Measurements from ENCODE around the gene MCF2L. TPM values are rescaled to one million over a fixed set of nuclear protein-coding genes. Genes with fewer than 3 reads are reported as not detected.

Gene MCF2L
- total RNA-seq, 1 donor from 2014 or later, result 9.7 TPM

DNA sequence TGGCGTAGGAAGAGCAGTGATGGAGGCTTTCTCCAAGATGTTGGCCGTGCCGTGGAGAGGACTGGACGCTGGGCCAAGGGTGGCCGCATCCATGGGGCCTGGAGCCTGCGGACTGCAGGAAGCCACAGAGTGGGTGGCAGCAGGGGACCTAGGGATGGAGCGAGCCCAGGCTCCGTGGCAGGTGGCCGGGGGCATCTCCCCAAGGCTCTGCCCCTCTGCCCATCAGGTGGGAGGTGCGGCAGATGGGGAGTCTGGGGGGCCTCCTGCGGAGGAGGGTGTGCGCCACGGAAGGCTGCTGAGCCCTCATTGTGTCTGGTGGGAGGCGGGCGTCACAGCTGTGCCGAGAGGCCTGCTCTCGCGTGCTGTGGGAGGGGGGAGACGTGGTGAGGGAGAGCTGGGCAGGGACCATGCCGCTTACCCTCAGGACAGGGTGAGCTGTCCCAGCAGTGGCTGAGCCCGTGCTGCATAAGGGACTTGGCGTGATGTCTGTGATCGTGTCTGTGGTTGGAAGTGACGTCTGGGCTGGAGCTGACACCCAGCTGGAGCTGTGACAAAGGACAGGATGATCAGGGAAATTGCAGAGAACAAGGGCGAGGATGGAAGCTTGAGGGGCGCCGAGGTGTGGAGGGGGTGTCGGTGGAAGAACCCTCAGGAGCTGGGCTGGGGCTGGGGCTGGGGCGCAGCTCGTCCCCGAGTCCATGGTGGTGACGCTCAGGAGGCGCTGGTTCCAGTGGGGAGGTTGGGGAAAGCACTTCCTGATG is 13.4 kb downstream of the MCF2L start:
- no peak for ATAC-seq

DNA sequence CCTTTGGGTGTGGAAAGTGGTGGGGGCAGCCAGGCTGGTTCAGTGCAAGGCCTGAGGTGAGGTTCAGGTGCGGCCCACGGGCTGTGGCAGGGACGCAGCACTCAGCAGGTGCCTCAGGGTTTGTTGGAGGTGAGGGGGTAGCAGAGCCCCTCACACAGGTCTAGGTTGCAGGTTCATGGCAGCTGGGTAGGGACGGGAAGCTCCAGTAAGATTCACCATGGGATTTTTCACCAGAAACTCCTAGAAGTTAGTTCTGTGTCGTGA is 14.0 kb downstream of the MCF2L start:
- no peak for ATAC-seq

DNA sequence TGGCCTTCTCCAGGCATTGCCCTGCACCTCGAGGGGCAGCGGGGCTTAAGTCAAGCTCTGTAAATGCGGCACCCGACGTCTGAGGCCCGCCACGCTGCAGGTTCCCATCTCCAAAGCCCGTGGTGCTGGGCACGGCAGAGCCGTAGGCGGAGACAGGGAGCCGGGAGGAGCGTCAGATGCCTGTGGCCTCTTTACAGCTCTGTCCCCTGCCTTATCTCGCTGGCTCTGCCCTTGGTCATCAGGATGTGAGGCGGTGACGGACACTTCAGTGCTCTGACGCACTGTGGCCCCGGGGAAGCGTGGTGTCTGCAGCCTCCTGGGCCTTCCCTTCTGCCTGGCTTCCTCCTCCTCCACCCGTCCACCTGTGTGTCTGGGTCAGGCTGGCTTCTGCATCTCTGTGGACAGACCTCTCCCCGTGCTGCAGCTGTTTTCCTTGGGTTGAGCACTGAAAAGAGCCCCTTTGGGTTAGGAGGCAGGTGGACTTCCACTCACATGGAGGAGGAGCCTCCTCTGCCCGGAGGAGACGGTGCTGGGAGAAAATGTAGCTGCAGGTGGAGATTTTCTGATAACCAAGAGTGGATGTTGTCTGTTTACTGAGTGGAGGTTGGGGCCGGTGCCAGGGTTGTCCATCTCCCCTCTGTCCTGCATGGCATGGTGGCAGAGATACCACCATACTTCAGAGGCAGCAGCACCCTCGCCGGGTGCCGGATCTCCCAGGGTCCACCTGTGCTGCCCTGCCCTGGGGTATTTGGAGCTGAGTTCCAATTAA is 14.6 kb downstream of the MCF2L start:
- ATAC-seq, result no peak

DNA sequence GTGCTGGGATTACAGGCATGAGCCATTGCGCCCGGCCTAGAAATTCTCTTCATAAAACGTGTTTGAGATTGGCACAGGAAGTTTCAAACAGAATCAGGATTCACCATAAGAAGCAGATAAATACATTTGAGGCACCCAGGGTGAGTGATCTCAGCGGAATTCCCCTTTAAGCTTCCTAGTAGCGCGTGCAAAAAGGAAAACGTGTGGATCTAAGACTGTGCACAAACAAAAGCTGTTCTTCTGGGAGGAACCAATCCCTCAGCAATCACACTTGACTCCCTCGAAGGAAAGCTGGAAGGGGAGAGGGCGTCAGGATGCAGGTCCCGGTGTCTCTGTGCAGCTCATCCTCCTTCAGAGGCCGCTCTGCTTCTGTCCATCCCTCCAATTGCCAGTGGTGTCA is 15.5 kb downstream of the MCF2L start:
- no peak for ATAC-seq

DNA sequence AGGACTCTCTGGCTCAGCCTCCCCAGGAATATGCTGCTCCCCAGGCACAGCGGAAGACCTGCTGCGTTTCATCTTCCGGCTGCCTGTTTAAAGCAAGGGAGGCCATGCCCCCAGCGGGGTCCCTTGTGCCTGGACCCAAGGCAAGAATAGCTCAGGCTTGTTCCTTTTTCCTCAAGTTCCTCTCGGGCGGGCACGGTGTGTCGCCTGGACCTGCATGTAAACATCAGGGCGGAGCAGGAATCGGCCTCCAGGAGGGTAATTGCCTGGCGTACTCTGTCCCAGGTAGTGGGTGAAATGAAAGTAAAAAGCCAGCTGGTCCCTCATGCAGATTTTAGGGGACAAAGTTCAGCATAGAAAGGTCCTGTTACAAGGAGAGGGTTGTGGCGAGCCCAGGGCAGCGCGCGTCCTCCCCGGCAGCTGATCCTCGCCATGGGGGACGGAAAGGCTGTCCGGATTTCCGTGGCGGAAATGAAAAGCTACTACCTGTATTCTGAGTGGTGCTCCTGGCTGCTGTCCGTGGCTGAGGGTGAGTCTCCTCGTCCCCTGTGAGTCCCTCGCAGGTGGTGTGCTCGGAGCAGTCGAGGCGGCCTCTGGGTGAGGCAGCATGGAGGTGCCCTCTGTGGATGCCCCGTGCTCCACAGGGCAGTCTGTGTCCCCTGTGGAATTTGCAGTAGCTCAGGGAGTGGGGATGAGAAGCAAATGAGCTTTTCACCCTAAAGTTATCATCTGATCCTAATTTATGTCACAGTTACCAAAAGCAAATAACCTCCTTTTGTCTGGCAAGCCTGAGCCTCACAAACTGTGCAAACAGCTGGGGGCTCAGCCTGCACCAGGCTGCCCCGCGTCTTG is 16.2 kb downstream of the MCF2L start:
- no peak for ATAC-seq

DNA sequence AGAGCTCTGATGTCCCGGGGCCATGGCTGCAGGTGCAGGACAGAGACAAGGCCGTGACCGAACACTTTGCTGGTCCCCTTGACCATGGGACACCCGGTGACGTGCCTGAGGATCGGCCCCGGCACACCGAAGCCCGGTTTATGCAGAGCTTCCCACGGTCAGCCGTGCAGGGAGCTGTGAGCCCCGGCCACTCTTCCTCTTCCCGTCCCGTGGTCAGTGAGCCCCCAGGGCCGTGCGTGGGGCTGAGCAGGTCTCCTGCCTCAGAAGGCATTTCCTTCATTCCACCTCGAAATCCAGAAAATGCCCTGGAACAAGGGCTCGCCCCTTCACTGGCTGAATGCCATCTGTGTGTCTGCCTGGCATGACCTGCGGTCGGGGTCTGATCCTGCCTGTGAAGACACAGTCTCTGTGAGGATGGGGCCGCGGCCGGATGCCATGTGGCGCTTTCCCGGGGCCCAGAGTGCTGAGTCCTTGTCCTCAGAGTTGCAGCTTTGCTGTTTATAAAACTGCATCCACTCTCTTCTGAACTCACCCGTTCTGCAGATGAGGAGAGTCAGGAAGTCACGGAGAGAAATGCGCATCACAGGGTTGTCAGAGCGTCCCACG is 16.9 kb downstream of the MCF2L start:
- no peak for ATAC-seq

DNA sequence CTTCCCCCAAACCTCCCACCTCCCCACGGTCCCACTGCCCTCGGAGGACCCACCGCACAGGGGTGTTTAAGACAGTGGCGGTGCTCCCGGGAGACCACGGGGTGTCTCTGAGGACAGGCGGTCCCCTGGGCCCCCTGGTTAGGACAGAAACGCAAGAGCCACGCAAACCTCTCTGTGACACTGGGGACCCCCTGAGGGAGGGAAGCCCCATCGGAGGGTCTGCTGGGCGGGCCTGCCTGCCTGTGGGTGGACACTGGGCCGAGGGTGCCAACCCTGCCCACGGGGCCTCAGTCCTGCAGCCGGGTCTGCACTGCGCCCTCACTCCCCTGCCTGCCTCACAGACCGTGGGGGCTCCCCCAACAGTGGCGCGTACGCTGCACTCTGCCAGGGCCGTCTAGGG is 17.5 kb downstream of the MCF2L start:
- ATAC-seq, result no peak

DNA sequence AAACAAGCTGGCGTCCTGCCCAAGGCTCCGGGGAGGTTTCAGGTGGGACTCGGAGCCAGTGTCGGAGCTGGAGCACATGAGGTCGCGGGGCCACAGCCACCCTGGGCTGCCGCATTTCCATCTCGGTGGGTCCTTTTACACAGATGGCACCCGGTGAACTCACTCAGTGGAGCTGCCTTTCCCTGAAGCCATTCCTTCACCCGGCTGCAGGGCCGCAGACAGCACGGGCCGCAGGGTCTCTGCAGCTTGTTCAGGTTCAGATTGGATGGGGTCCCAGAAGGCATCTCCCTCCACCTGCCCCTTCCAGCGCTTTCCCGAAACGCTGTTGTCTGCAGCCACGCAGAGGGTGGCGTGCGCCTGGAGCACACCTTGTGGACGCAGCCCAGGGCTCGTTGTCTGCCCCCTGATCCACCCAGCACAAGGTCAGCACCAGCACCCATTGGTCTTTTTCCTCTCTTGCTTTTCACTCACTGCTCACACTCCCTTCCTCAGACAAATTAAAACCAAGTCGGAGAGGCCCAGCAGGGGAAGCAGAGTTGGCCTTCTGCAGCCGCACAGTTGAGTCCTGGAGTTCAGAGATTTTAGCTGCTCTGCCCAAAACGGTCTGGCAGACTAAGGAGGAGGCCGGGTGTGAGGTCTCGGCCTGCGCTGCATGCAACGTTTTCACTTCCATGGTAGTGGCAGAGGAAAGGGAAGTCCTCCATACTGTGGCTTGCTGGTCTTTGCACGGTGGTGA is 18.1 kb downstream of the MCF2L start:
- ATAC-seq, result no peak

DNA sequence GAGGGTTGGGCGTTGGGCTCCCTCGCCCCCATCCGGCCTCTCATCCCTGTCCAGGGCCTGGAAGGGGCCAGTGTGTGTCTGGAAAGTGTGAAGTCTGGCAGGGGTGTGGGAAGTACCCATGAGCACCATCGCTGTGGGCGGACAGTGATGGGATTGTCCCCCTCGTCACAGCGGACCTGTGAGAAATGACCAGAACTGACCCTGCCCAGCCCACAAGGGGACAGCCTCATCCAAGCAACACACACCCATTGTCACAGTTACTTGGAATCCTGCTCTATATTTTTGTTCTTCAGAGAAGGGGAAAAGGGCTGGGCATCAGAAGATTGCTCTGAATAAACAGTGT is 18.6 kb downstream of the MCF2L start:
- ATAC-seq, result no peak

DNA sequence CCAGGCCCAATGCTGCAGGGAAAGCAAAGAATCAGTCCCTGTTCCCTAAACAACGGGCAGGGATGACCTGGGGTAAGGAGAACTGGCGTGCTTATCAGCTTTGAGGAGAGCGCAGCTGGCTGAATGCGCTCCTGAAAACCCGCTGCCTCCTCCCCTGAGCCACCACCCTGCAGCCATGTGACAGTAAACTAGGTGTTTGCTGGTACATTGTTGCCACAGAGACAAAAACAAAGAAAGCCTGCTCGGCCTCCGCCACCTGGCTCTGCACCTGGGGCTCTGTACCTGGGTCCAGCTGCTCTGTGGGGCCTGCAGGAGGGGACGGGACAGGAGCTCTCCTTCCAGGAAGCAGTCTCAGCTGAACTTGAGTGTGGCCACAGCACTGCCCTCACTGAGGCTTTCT is 21.8 kb downstream of the MCF2L start:
- no peak for ATAC-seq

DNA sequence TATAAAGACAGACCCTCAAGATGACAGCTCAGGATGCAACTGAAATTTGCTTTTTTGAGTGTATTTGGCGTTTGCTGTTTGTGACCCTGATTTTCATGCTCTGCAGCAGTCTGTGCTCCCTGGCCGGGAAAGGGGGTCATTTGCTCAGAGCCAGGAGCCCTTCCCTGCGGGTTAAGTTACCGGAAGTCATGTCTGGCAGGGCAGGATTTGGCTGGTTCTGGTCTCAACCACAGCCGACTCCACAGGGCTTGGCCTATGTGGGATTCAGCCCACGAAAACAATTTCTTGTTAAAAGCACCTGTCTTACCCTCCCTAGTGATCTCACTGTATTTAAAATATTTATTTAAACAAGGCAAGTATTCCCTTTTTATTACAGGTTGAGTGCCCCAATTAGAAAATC is 22.6 kb downstream of the MCF2L start:
- no peak for ATAC-seq

DNA sequence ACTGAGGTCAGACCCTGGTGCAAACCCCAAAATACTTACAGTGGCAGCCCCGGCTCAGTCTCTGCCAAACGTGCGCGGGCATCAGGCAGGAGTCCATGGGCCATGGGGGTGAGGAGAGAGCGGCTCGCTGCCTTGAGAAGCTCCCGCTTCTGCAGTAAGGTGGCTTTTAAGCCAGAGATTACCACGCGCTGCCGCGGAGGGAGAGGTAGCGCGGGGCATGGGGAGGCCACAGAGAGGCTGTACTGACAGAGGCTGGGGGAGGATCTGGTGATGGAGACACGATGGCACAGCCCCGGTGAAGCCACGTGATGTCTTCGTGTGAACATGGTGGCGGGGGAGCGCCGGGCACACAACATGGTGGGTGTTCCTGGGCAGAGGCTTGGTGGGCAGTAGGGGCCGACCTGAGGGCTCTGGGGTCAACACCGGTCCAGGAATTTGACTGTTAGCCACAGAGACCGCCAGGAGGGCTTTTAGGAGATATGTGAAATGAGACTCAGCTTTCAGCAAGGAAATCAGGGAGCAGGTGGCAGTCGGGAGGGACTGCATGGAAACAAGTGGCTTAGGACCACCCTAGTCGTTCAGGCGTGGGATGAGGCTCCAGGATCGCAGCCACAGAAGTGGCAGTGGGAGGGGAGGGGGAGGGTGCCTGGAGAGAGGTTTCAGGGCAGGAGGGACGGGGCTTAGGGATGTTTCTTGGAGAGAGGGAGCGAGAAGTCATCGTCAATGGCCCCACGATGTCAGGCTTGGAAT is 24.1 kb downstream of the MCF2L start:
- ATAC-seq, result no peak

DNA sequence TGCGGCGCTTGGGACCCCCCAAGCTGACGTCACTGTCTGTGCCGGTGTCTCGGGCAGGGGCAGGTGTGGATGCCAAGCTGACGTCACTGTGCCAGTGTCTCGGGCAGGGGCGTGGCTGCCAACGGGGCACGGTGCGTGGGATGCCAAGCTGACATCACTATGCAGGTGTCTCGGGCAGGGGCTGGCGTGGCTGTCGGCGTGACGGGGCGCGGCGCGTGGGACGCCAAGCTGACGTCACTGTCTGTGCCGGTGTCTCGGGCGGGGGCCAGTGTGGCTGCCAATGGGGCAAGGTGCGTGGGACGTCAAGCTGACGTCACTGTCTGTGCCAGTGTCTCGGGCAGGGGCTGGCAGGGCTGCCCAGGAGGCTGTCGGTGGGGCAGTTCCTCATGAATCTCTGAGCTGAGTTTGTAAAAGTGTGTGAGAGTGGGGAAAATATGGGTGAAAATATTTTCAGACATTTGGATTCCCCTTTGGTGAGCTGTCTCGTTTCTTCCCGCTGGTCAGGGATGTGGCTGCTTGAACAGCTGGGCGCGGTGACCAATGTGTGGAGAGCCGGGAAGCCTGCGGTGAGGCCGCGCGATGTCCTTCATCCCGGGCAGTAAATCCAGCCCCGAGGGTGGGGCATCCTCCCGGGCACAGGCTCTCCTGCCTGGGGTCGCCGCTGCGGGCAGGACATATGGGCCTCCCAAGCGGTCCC is 25.2 kb downstream of the MCF2L start:
- ATAC-seq, result peak; percentile 62

DNA sequence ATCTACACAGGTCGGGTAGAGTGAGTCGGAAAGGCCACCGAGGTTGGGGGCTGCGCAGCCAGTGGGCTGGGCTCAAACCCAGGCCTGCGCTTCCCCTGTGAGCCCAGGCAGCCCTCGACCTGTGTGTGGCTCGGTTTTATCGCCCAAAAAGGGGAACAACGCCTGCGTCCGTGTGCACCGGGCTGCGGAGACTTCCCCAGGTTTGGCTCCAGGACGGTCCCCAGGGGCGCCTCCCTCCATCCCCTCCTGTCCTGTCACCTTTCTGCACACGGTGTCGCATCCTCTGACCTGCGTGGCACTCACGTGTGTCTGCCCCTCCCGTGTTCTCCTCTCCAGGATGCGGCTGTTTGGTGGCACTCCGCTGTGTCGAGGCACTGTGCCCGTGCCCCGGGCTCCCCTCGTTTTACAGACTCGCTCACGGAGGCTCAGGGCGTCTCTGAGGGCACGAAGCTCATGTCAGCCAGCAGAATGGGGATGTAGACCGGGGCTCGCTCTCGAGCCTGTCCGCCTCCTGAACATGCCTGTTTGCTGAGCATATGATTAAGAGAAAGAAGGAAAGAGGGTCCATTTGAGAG is 25.9 kb downstream of the MCF2L start:
- no peak for ATAC-seq

DNA sequence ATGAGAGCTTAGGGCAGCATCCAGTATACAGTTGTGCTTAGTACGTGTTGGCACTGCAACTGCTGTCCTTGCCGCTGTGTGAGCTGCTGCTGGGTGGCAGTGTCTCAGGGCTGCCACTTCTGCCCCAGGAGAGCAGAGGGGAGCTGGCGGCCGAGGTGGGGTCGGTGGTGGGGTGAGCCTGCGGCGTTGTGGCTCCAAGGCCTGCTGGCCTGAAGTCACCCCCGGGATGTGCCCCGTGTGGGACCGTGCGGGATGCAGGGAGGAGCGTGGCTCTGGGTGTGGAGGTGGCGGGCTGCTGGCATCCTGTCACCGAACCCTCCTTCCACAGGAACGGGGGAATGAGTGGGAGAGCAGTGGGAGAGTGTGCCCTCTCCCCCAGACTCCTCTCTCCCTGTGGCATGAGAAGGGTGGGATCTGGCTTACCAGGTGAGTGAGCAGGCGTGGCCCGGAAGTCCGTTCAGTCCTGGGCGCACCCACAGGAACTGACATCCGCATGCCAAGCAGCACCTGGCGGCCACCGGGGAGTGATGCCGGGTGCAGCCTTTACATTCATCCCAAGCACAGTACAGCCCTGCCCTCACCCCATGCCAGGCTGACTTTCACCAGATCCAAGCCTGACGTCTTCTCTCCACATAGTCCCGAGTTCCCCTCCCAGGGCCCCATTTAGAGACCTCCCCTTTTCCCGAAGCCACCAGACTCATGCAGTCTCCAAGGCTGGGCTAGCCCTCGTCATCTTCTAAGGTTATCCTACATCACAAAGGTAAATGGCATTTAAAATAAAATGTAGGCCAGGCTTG is 26.6 kb downstream of the MCF2L start:
- ATAC-seq, result peak; percentile 54

DNA sequence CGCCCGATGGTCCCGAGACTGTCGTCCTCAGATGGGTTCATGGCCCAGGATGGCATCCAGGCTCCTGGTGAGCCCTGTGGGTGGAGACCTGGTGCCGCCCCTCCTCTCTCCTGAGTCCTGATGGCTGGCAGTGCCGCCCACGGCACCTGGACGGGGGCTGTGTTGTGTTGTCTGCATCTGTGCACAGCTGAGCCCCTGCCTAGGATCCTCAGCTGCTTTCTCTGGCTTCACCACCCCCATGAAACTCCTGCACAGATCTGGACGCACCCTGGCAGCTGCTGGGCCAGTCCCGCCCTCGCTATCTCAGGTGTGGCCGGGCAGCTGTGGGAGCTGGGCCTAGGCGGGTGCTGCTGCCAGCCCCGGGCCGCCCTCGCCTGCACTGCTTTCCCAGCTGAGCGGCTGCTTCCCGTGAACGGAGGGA is 27.7 kb downstream of the MCF2L start:
- no peak for ATAC-seq

DNA sequence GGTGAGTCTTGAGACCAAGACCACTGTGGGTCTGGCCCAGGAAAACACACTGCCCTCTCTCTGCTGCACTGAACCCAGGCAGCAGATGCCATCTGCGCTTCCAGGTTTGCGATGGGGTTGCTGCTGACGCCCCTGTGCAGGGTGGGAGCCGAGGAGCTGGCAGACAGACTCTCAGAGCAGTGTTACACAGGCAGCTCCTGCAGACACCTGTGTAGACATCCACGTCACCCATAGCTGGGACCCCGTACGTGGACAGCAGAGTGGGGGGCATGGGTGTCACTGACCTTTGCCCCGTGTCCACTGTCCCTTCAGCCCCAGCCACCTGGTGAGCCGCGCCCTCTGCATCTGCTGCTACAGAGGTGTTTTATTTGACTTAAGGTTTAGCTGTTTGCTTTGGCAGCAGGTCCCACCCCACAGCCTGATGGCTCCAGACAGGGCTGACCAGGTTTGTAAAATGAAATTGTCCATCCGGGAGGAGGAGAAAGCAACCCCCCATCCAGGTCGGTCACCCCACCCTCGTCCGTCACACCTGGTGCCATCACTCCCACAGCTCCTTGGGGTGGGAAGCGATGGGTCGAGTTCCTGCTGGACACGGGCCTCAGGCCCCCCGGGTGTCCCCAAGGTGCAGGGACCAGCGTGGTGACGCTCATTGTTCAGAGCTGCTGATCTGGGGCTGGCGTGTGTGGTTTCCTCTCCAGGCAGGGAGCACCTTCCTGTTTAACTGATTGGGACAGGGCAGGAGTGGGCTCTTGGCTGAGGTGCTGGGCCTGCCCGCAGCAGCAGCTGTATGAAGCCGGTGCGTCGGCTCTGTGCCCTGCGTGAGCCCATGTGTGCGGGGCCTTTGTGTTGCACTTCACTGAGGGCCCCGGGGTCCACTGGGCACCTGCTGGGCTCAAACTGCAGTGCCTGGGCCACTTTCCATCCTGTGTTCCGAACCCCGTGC is 28.4 kb downstream of the MCF2L start:
- ATAC-seq, result no peak

DNA sequence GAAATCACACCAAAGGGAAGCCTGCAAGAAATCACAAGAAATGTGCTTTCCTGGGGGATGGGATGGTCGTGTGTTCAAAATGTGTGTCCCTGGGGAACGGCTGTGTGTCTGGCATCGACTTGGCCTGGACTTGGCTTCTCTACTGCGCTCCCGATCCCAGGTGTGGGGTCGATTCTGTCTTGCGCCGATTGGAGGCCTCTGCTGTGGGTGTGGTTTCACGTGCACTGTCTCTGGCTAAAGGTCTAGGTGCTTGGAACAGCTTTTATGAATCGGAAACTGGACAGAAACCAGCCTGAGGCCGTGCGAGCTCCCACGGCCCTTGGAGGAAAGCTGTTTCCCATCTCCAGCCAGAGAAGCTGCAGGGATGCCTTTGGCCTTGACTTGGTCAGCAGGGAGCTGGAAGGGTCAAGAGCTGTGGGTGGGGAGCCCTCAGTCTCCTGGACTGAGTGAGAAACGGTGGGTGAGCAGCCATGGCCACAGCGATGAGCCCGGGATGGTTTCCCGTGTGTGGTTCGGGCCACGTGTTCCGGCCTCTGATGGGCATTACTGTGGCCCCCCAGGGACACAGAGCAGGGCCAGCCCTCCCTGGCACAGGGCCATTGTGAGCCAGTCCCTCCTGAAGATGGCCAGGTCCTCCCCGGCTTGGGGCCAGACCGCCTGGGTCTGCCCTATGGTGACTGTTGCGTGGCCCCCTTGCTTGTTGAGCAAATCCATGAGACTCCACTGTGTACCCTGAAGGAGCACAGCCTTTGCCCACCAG is 29.7 kb downstream of the MCF2L start:
- ATAC-seq, result no peak

Data from esophagus mucosa (tissue), 1 donor.